Measurements from ENCODE around the gene TRIM10.

DNA sequence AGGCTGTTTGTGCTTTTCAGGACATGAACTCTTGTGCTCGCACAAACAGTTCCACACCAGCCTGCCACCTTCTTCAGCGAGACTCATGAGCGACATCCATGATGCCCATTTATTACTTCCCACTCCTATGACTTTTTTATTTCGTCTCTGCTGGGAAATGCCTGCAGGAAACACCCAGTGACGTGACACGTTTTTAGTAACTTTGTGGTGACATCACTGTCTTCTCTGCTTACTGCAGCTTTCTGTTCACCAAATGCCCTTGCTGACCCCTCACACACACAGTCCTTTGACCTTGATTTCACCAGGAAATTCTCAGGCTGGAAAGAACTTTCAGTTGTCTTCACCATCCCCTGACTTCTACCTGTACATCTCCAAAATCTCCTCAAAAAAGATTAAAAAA is 16.2 kb downstream of the TRIM10 start:
- TF ChIP-seq POLR2A (IDR thresholded peaks at IDR 0.05), result no peak
- TF ChIP-seq, protein P1, sequence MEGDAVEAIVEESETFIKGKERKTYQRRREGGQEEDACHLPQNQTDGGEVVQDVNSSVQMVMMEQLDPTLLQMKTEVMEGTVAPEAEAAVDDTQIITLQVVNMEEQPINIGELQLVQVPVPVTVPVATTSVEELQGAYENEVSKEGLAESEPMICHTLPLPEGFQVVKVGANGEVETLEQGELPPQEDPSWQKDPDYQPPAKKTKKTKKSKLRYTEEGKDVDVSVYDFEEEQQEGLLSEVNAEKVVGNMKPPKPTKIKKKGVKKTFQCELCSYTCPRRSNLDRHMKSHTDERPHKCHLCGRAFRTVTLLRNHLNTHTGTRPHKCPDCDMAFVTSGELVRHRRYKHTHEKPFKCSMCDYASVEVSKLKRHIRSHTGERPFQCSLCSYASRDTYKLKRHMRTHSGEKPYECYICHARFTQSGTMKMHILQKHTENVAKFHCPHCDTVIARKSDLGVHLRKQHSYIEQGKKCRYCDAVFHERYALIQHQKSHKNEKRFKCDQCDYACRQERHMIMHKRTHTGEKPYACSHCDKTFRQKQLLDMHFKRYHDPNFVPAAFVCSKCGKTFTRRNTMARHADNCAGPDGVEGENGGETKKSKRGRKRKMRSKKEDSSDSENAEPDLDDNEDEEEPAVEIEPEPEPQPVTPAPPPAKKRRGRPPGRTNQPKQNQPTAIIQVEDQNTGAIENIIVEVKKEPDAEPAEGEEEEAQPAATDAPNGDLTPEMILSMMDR (IDR thresholded peaks at IDR 0.05), result no peak
